Glutamatergic neuron (in vitro differentiated cells): ENCODE measurements around the gene DIO1. TPM values are rescaled to one million over a fixed set of nuclear protein-coding genes. Genes with fewer than 3 reads are reported as not detected.

Source experiments
- DNase-seq: peaks from one replicate; pipeline ENCODE4 v3.0.0; 2022
- H3K27ac Mint-ChIP-seq: one replicate; pipeline ENCODE4 v1.8.0; 2020; ENCODE audit warnings: mild to moderate bottlenecking, mixed read lengths, inconsistent platforms; ENCODE audit not compliant: unreplicated experiment
- H3K27me3 Mint-ChIP-seq: one replicate; pipeline ENCODE4 v1.8.0; 2020; ENCODE audit warnings: mild to moderate bottlenecking, moderate library complexity, mixed read lengths, inconsistent platforms; ENCODE audit not compliant: unreplicated experiment
- H3K36me3 Mint-ChIP-seq: one replicate; pipeline ENCODE4 v1.8.0; 2020; ENCODE audit warnings: mild to moderate bottlenecking, mixed read lengths, inconsistent platforms; ENCODE audit not compliant: unreplicated experiment
- H3K4me1 Mint-ChIP-seq: one replicate; pipeline ENCODE4 v1.8.0; 2020; ENCODE audit warnings: mild to moderate bottlenecking, low read depth, mixed read lengths, inconsistent platforms; ENCODE audit not compliant: unreplicated experiment
- H3K4me3 Mint-ChIP-seq: one replicate; pipeline ENCODE4 v1.8.0; 2020; ENCODE audit warnings: mild to moderate bottlenecking, mixed read lengths, inconsistent platforms; ENCODE audit not compliant: unreplicated experiment
- H3K9me3 Mint-ChIP-seq: one replicate; pipeline ENCODE4 v1.8.0; 2020; ENCODE audit warnings: mild to moderate bottlenecking, moderate library complexity, mixed read lengths, inconsistent platforms; ENCODE audit not compliant: unreplicated experiment
- total RNA-seq: library from RNA; stranded (reverse); fragmentation: NEBNext Ultra II Directional; extraction: Animal tissue kit (Norgen Biotek cat#: 25700); gene quantifications from one replicate; pipeline ENCODE4 v1.2.1, GENCODE V29; 2021; ENCODE audit not compliant: unreplicated experiment
- TF ChIP-seq, protein P1 (sequence below): fragments of 200-600 bp; sonication (generic); IDR thresholded peaks from one replicate; pipeline ENCODE4 v1.5.0; 2021; ENCODE audit not compliant: partially characterized antibody, unreplicated experiment

DIO1 gene
- total RNA-seq, 1 donor from 2014 or later, result not detected

DNA sequence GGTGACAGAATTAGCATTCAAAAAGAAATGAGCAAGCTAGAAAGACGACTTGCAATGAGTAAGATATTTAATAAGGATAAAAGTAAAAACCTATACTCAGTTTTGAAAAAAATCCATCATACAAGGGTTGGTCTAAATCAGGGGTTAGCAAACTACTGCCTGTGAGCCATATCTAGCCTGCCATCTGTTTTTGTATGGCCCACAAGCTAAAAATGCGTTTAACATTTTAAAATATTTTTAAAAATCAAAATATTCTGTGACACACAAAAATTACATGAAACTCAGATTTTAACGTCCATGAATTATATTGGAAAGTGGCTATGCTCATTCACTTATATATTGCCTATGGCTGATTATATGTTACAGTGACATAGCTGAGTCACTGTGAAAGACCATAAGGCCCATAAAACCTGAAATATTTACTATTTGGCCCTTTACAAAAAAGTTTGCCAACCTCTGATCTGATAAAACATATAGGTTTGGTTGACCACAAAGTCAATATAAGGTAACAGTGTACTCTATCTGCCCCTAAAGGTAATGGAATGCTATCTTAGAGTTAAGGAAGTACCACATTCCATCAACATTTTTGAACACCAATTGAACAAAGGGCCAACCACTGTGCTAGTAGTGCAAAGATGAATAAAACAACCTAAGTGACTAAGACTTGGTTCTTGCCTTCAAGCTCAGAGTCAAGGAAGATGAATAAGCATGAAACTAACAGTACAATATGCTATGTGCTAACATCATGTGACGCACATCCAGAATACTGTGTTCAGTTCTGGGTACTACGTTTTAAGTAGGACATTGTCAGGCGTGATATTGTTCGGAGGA lies 48.4 kb downstream of the DIO1 start:
- no peaks in the 10 kb centered on the region for H3K36me3 Mint-ChIP-seq
- H3K27ac Mint-ChIP-seq, result no peak overlapping the region
- TF ChIP-seq, protein P1, sequence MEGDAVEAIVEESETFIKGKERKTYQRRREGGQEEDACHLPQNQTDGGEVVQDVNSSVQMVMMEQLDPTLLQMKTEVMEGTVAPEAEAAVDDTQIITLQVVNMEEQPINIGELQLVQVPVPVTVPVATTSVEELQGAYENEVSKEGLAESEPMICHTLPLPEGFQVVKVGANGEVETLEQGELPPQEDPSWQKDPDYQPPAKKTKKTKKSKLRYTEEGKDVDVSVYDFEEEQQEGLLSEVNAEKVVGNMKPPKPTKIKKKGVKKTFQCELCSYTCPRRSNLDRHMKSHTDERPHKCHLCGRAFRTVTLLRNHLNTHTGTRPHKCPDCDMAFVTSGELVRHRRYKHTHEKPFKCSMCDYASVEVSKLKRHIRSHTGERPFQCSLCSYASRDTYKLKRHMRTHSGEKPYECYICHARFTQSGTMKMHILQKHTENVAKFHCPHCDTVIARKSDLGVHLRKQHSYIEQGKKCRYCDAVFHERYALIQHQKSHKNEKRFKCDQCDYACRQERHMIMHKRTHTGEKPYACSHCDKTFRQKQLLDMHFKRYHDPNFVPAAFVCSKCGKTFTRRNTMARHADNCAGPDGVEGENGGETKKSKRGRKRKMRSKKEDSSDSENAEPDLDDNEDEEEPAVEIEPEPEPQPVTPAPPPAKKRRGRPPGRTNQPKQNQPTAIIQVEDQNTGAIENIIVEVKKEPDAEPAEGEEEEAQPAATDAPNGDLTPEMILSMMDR, result no peak
- peaks cover 4% of the 10 kb centered on the region for H3K9me3 Mint-ChIP-seq
- H3K4me1 Mint-ChIP-seq, result peaks cover 8% of the 10 kb centered on the region
- H3K27me3 Mint-ChIP-seq, result no peaks in the 10 kb centered on the region
- no peak for DNase-seq
- no peak overlapping the region for H3K4me3 Mint-ChIP-seq

DNA sequence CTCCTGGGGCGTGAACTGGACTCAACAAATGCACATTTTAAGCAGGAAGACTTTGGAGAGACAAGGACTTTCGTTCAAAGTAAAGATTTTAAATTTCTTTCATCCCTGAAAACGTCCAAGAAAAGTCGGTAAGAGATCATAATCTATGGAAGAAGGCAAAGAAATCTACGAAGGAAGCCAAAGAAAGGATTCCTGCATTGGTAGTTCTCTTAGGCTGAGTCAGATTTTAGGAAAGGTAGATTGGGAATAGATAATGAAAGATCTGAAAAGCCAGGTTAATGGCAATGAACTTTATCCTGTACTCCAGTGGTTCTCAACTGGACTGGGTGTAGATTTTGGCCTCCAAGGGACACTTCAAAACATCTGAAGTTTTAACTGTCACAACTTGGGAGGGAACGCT lies 49.1 kb downstream of the DIO1 start:
- Mint-ChIP-seq H3K27ac (no peak overlapping the region), H3K27me3 (no peaks in the 10 kb centered on the region), H3K4me1 (peaks cover 13% of the 10 kb centered on the region), H3K36me3 (no peaks in the 10 kb centered on the region), H3K9me3 (peaks cover 4% of the 10 kb centered on the region), H3K4me3 (no peak overlapping the region)
- DNase-seq, result no peak
- TF ChIP-seq, protein P1, result no peak

GRCh38 chr1:53943490-53944043 lies 49.6 kb downstream of the DIO1 start:
- Mint-ChIP-seq H3K4me1 (peaks cover 17% of the 10 kb centered on the region), H3K36me3 (no peaks in the 10 kb centered on the region), H3K9me3 (peaks cover 4% of the 10 kb centered on the region), H3K27ac (no peak overlapping the region), H3K27me3 (no peaks in the 10 kb centered on the region), H3K4me3 (no peak overlapping the region)
- TF ChIP-seq, protein P1, result no peak
- no peak for DNase-seq

DNA sequence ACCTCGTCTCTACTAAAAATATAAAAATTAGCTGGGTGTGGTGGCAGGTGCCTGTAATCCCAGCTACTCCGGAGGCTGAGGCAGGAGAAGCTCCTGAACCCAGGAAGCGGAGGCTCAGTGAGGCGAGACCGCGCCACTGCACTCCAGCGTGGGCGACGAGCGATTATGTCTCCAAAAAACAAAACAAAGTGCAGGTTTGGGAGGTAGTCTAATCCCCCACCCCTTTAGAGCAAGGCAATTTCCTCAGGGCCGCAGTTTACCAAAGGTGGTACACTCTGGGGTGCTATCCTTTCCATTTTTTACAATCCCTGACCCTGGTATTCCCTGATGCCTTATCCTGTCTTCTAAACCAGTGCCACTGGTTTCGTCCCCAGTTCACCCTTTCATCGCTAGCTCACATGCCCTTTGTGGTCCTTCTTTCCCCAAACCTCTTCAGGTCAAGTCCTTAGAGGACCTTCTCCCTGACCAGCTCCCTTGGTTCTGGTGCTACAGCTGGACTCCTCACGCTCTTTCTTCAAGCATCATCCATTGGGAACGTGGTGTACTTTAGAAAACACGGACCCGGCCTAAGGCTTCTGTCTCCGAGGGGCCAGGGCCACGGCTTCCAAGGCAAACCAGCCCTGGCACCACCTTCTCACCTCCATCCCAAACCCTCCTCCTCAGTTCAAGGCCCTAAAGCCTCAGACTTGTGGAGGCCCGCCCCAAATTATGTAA lies 50.6 kb downstream of the DIO1 start:
- peaks cover 4% of the 10 kb centered on the region for H3K9me3 Mint-ChIP-seq
- TF ChIP-seq, protein P1, result no peak
- H3K27ac Mint-ChIP-seq, result no peak overlapping the region
- peaks cover 24% of the 10 kb centered on the region for H3K4me1 Mint-ChIP-seq
- H3K27me3 Mint-ChIP-seq, result peaks cover 3% of the 10 kb centered on the region
- no peaks in the 10 kb centered on the region for H3K36me3 Mint-ChIP-seq
- no peak for DNase-seq
- peak overlapping the region; percentile 86 for H3K4me3 Mint-ChIP-seq

DNA sequence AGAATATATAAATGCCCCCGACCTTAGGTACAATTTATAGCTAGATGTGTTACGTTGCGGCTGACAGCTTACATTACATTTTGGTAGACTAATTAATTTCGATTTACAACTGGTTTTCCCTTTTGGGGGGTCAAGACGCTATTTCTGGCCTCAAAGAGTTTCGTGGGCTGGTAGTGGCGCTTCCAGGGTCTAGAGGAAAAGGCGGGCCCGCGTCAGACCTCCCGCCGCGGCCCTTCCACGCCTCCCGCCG lies 51.1 kb downstream of the DIO1 start:
- H3K4me1 Mint-ChIP-seq, result peaks cover 29% of the 10 kb centered on the region
- DNase-seq, result no peak
- peaks cover 3% of the 10 kb centered on the region for H3K27me3 Mint-ChIP-seq
- no peaks in the 10 kb centered on the region for H3K36me3 Mint-ChIP-seq
- H3K4me3 Mint-ChIP-seq, result peak overlapping the region; percentile 86
- peak overlapping the region; percentile 38 for H3K27ac Mint-ChIP-seq
- TF ChIP-seq, protein P1, result no peak
- peaks cover 4% of the 10 kb centered on the region for H3K9me3 Mint-ChIP-seq
